ENCODE measurements around the gene TTC21B. TPM values are rescaled to one million over a fixed set of nuclear protein-coding genes. Genes with fewer than 3 reads are reported as not detected.

The TTC21B gene
- total and polyA plus RNA-seq, 5 experiments from 2014 or later, result 5.4 to 34.3 (median 7.7) TPM

DNA sequence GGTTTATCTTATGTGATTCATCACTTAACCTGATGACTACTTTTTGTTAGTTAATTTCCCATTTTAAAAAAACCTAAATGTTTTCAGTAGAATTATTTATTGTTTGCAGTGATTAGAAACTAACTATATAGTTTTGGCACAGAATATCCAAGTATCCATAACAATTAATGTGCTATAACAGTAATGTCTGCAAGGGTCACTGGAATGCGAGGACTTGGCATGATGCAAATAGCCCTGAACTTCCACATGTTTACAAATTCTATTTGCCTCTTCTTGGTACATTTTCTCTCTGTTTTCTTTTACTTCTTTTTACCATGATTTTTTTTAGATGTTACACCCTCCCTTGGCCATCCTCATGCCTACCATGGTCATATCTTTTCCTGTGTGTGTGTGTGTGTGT, 110.2 kb downstream of the TTC21B start:
- DNase-seq, result no peak
- H3K27me3 Mint-ChIP-seq, result no peaks in the 10 kb centered on the region
- H3K4me3 Mint-ChIP-seq, result no peak overlapping the region
- no peak overlapping the region for H3K27ac Mint-ChIP-seq
- no peaks in the 10 kb centered on the region for H3K4me1 Mint-ChIP-seq
- peaks cover 0 to 25% (median 19%) of the 10 kb centered on the region in 3 donors for H3K36me3 Mint-ChIP-seq
- ATAC-seq, result no peak
- H3K9me3 Mint-ChIP-seq, result peaks cover 0 to 3% (median 0%) of the 10 kb centered on the region in 9 donors
- POLR2A ChIA-PET, result no interaction called here

DNA sequence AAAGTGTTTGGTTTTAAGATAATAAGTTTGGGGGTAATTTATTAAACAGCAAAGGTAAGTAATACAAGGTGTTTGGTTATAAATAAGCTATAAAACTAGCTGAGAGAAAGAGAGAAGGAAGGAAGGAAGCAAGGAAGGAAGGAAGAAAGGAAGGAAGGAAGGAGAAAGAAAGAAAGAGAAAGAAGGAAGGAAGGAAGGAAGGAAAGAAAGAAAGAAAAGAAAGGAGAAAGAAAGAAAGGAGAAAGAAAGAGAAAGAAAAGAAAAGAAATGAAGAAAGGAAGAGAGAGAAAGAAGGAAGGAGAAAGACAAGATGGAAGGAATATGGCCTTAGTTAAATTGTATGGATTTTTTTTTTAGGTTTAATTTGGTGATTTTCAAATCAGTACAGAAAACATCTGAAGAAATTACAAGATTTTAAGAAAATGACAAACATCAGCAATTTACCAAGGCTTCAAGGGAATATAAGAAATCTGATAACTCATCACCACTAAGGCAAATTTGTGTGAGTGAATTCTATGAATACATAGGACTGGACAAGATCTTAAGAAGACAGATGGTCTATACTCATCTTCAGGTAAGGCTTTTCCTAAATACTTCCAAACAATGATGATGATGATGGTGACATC, 113.1 kb downstream of the TTC21B start:
- Mint-ChIP-seq H3K9me3 (no peaks in the 10 kb centered on the region), H3K27me3 (no peaks in the 10 kb centered on the region), H3K4me3 (no peak overlapping the region), H3K4me1 (no peaks in the 10 kb centered on the region), H3K27ac (no peak overlapping the region), H3K36me3 (peaks cover 0 to 22% (median 13%) of the 10 kb centered on the region in 3 donors)
- no peak for DNase-seq
- ATAC-seq, result no peak
- POLR2A ChIA-PET, result no interaction called here

DNA sequence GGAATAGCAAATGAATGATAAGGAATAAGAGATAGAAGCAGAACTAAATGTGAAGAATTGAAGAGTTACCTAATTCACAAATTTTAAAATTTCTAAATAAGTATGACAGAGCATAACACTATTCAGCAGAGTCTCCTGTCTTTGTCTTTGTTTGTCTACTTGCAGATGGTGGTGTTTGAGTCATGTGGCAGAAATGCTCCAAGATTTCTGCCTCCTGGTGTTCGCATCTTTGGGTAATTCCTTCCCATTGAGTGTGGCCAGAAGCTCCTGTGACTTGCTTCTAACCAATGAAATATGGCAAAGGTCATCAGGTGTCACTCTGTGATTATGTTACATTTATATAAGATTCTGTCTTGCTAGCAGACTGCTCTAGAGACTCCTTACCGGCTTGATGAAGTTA, 114.0 kb downstream of the TTC21B start:
- H3K36me3 Mint-ChIP-seq, result peaks cover 0 to 22% (median 13%) of the 10 kb centered on the region in 3 donors
- DNase-seq, result no peak
- H3K9me3 Mint-ChIP-seq, result no peaks in the 10 kb centered on the region
- no peaks in the 10 kb centered on the region for H3K4me1 Mint-ChIP-seq
- no peak overlapping the region for H3K4me3 Mint-ChIP-seq
- H3K27me3 Mint-ChIP-seq, result no peaks in the 10 kb centered on the region
- no peak overlapping the region for H3K27ac Mint-ChIP-seq
- POLR2A ChIA-PET, result no interaction called here
- ATAC-seq, result no peak

- H3K9me3 Mint-ChIP-seq, result no peaks in the 10 kb centered on the region
- POLR2A ChIA-PET, result no interaction called here
- H3K36me3 Mint-ChIP-seq, result peaks cover 0 to 19% (median 17%) of the 10 kb centered on the region in 3 donors
- no peaks in the 10 kb centered on the region for H3K27me3 Mint-ChIP-seq
- no peak for DNase-seq
- no peak overlapping the region for H3K27ac Mint-ChIP-seq
- no peaks in the 10 kb centered on the region for H3K4me1 Mint-ChIP-seq
- no peak for ATAC-seq
- no peak overlapping the region for H3K4me3 Mint-ChIP-seq
Measured at GRCh38 chr2:165837122-165837521, 116.5 kb downstream of the TTC21B start.

DNA sequence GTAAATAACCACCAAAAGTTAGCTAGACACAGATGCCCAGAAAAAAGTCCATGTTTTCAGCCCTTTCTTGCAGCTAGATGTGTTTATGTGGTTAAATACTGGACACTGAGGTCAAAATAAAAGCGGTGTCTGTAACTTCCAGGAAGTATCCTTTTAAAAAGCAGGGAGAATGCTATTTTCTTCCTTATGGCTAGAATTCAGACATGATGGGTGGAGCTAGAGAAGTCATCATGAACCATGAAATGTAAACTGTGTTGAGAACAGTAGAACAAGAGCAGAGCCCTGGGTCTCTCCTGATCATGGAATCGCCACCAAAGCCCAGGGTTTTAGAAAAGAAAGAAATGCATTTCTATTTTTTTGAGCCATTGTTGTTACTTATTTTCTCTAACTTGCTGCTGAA, 118.2 kb downstream of the TTC21B start:
- H3K9me3 Mint-ChIP-seq, result no peaks in the 10 kb centered on the region
- DNase-seq, result no peak
- no peak for ATAC-seq
- H3K27me3 Mint-ChIP-seq, result no peaks in the 10 kb centered on the region
- no peaks in the 10 kb centered on the region for H3K4me1 Mint-ChIP-seq
- no peak overlapping the region for H3K27ac Mint-ChIP-seq
- no peak overlapping the region for H3K4me3 Mint-ChIP-seq
- POLR2A ChIA-PET, result no interaction called here
- peaks cover 0 to 16% (median 10%) of the 10 kb centered on the region in 3 donors for H3K36me3 Mint-ChIP-seq

- no peaks in the 10 kb centered on the region for H3K27me3 Mint-ChIP-seq
- no peaks in the 10 kb centered on the region for H3K9me3 Mint-ChIP-seq
- H3K4me3 Mint-ChIP-seq, result no peak overlapping the region
- DNase-seq (no peak), ATAC-seq (no peak)
- POLR2A ChIA-PET, result no interaction called here
- no peaks in the 10 kb centered on the region for H3K4me1 Mint-ChIP-seq
- no peak overlapping the region for H3K27ac Mint-ChIP-seq
- H3K36me3 Mint-ChIP-seq, result peaks cover 0 to 12% (median 4%) of the 10 kb centered on the region in 3 donors
Measured at GRCh38 chr2:165833156-165833555, 120.4 kb downstream of the TTC21B start.

DNA sequence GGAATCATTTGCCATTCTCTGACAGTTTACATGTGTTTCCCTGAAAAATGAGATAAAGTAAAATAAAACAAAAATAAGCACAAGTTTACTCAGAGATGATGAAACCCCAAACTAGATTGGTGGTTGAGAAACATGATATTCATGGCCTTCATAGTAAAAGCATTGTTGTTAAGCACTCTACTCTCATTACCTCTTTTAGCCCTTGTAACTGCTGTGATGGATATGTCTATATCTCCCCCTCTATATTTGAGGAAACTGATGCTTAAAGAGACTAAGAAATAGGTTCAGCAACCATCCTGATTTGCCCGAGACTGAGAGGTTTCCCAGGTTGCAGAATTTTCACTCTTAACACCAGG, 125.7 kb downstream of the TTC21B start:
- Mint-ChIP-seq H3K27me3 (peaks cover 4 to 22% (median 6%) of the 10 kb centered on the region in 5 donors), H3K9me3 (peaks cover 0 to 2% (median 0%) of the 10 kb centered on the region in 9 donors), H3K36me3 (peaks cover 0 to 14% (median 0%) of the 10 kb centered on the region in 3 donors), H3K4me3 (no peak overlapping the region), H3K27ac (no peak overlapping the region), H3K4me1 (no peaks in the 10 kb centered on the region)
- POLR2A ChIA-PET, result no interaction called here
- DNase-seq, result no peak
- no peak for ATAC-seq

- H3K4me1 Mint-ChIP-seq, result no peaks in the 10 kb centered on the region
- peaks cover 0 to 12% (median 0%) of the 10 kb centered on the region in 3 donors for H3K36me3 Mint-ChIP-seq
- H3K27me3 Mint-ChIP-seq, result peaks cover 4 to 29% (median 6%) of the 10 kb centered on the region in 5 donors
Measured at GRCh38 chr2:165827016-165827920, 126.3 kb downstream of the TTC21B start.

GRCh38 chr2:165825041-165825440, 128.5 kb downstream of the TTC21B start:
- Mint-ChIP-seq H3K27ac (no peak overlapping the region), H3K27me3 (peaks cover 4 to 34% (median 9%) of the 10 kb centered on the region in 5 donors), H3K36me3 (peaks cover 0 to 7% (median 0%) of the 10 kb centered on the region in 3 donors), H3K4me1 (no peaks in the 10 kb centered on the region), H3K9me3 (peaks cover 0 to 2% (median 0%) of the 10 kb centered on the region in 9 donors), H3K4me3 (no peak overlapping the region)
- ATAC-seq (no peak), DNase-seq (no peak)
- POLR2A ChIA-PET, result no interaction called here

More at GRCh38 chr2:165827016-165827920, 126.3 kb downstream of the TTC21B start:
- DNase-seq (no peak), ATAC-seq (no peak)
- Mint-ChIP-seq H3K27ac (no peak overlapping the region), H3K9me3 (peaks cover 0 to 2% (median 0%) of the 10 kb centered on the region in 9 donors), H3K4me3 (no peak overlapping the region)
- POLR2A ChIA-PET, result no interaction called here

Other genes with a start within 250 kb of the TTC21B start
- gene GALNT3, start 159.5 kb downstream of the TTC21B start, total RNA-seq, result 1 to 10 TPM; 2.0 to 3.2 TPM
- gene GALNT3, start 159.5 kb downstream of the TTC21B start, polyA plus RNA-seq, result 1 to 10 TPM in 1 of 3 donors, under 1 TPM in 1, not detected in 1; 0.25 to 1.1 TPM
- not detected for gene SCN1A, start 174.2 kb upstream of the TTC21B start, total RNA-seq
- gene SCN1A, start 174.2 kb upstream of the TTC21B start, polyA plus RNA-seq, result not detected

All from naive thymus-derived CD8-positive, alpha-beta T cell (primary cell).